Progenitor cell of endocrine pancreas (in vitro differentiated cells): ENCODE results near the gene UBASH3B. TPM values are rescaled to one million over a fixed set of nuclear protein-coding genes. Genes with fewer than 3 reads are reported as not detected.

ENCODE experiments used
- DNase-seq: peaks from one replicate; pipeline ENCODE4 v3.0.0; 2021; ENCODE audit warnings: low spot score; ENCODE audit not compliant: unreplicated experiment
- H3K27ac Mint-ChIP-seq: 2 replicates; pipeline ENCODE4 v1.8.0; 2021; ENCODE audit warnings: mild to moderate bottlenecking, moderate library complexity, mixed read lengths
- H3K27me3 Mint-ChIP-seq: 2 replicates; pipeline ENCODE4 v1.8.0; 2021; ENCODE audit warnings: mixed read lengths
- H3K36me3 Mint-ChIP-seq: 2 replicates; pipeline ENCODE4 v1.8.0; 2022; ENCODE audit warnings: mixed read lengths; ENCODE audit not compliant: insufficient read depth
- H3K4me1 Mint-ChIP-seq: 2 replicates; pipeline ENCODE4 v1.8.0; 2021; ENCODE audit warnings: low read depth, mixed read lengths
- H3K4me3 Mint-ChIP-seq: 2 replicates; pipeline ENCODE4 v1.8.0; 2021; ENCODE audit warnings: low read depth, mild to moderate bottlenecking, moderate library complexity, mixed read lengths
- H3K9me3 Mint-ChIP-seq: 2 replicates; pipeline ENCODE4 v1.8.0; 2021; ENCODE audit warnings: low read depth, mixed read lengths
- total RNA-seq: library from RNA; stranded (reverse); gene quantifications from 2 replicates; pipeline ENCODE4 v1.2.1, GENCODE V29; 2021
- TF ChIP-seq, protein P1 (sequence below): fragments of 200-600 bp; sonication (generic); IDR thresholded peaks from one replicate; pipeline ENCODE4 v1.5.0; 2021; ENCODE audit warnings: antibody characterized with exemption, mild to moderate bottlenecking; ENCODE audit not compliant: unreplicated experiment

UBASH3B gene
- total RNA-seq, 1 donor from 2014 or later = 2.4 TPM

GRCh38 chr11:122746050-122746478 is 90.5 kb downstream of the UBASH3B start:
- Mint-ChIP-seq H3K4me1 (peaks cover 21% of the 10 kb centered on the region), H3K9me3 (no peaks in the 10 kb centered on the region), H3K27ac (peak overlapping the region; percentile 6), H3K27me3 (peaks cover 16% of the 10 kb centered on the region), H3K4me3 (no peak overlapping the region), H3K36me3 (no peaks in the 10 kb centered on the region)
- TF ChIP-seq, protein P1, sequence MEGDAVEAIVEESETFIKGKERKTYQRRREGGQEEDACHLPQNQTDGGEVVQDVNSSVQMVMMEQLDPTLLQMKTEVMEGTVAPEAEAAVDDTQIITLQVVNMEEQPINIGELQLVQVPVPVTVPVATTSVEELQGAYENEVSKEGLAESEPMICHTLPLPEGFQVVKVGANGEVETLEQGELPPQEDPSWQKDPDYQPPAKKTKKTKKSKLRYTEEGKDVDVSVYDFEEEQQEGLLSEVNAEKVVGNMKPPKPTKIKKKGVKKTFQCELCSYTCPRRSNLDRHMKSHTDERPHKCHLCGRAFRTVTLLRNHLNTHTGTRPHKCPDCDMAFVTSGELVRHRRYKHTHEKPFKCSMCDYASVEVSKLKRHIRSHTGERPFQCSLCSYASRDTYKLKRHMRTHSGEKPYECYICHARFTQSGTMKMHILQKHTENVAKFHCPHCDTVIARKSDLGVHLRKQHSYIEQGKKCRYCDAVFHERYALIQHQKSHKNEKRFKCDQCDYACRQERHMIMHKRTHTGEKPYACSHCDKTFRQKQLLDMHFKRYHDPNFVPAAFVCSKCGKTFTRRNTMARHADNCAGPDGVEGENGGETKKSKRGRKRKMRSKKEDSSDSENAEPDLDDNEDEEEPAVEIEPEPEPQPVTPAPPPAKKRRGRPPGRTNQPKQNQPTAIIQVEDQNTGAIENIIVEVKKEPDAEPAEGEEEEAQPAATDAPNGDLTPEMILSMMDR = no peak
- no peak for DNase-seq

GRCh38 chr11:122746611-122747244 is 91.2 kb downstream of the UBASH3B start:
- Mint-ChIP-seq H3K27me3 (peaks cover 16% of the 10 kb centered on the region), H3K4me1 (peaks cover 21% of the 10 kb centered on the region), H3K36me3 (no peaks in the 10 kb centered on the region), H3K27ac (no peak overlapping the region), H3K9me3 (no peaks in the 10 kb centered on the region), H3K4me3 (no peak overlapping the region)
- DNase-seq = no peak
- TF ChIP-seq, protein P1 = no peak

GRCh38 chr11:122747351-122747781 is 91.8 kb downstream of the UBASH3B start:
- Mint-ChIP-seq H3K4me3 (no peak overlapping the region), H3K27me3 (peaks cover 14% of the 10 kb centered on the region), H3K4me1 (peaks cover 21% of the 10 kb centered on the region), H3K9me3 (no peaks in the 10 kb centered on the region), H3K36me3 (no peaks in the 10 kb centered on the region), H3K27ac (no peak overlapping the region)
- TF ChIP-seq, protein P1 = no peak
- DNase-seq = no peak

DNA sequence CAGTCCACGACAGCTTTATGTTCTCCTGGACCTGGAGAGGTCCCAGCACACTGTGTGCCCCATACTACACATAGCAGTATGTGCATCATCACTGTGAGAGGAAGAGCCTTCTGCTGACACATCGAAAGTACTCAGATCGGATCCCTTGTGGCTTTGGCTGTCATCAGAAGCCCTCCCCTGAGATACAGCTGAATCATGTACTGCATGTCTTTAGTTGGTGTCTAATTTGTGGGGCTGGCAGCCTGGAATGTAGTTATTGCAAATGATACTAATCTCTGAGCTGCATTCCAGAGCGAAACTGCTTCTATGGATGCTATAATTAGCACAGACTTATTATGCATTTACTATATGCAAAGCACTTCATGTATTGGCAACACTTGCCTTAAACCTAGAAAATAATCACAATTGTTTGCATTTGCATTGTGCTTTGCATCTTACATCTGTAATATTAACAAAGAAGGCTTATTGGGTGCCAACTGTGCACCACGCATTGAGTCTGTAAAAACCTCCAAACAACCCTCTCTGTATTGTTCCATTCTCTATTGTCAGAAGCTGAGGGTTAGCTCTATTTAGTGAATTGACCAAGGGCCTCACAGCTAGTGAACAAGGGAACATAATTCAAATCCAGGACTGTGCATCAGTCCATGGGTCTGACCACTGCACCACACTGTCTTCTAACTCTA is 93.6 kb downstream of the UBASH3B start:
- no peak overlapping the region for H3K27ac Mint-ChIP-seq
- no peak for DNase-seq
- H3K4me1 Mint-ChIP-seq = peaks cover 21% of the 10 kb centered on the region
- TF ChIP-seq, protein P1 = no peak
- H3K36me3 Mint-ChIP-seq = no peaks in the 10 kb centered on the region
- no peaks in the 10 kb centered on the region for H3K9me3 Mint-ChIP-seq
- H3K4me3 Mint-ChIP-seq = no peak overlapping the region
- H3K27me3 Mint-ChIP-seq = peaks cover 20% of the 10 kb centered on the region

DNA sequence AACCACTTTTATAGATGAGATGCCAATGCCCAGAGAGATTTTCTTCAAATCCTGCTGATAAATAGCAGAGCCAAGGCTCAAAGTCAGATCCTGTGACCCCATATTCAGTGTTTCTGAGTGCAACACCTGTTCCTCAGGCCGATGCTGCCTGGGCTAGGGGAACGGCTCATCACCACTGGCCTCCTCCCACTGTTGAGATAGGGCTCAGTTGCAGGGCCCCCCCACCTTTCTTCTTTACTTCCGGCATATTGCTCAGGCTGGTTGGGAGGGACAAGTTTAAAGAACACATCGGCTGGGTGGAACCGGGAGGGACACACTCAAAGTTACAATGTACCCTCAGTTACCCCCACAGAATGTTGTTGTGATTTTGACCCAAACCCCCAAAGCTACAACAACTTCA is 94.5 kb downstream of the UBASH3B start:
- Mint-ChIP-seq H3K36me3 (no peaks in the 10 kb centered on the region), H3K27ac (no peak overlapping the region), H3K27me3 (peaks cover 24% of the 10 kb centered on the region), H3K4me3 (no peak overlapping the region), H3K9me3 (no peaks in the 10 kb centered on the region), H3K4me1 (peaks cover 22% of the 10 kb centered on the region)
- DNase-seq = no peak
- TF ChIP-seq, protein P1 = no peak
